HG03039 (cell line): Measurements from ENCODE around the gene PCDHGA3.
"Not testable (repeated sequence)": the region's sequence is repeated elsewhere in the genome, so short reads cannot be mapped to it uniquely, and the experiment has no call there.

Source experiments
- ATAC-seq: cut with Tn5 transposase; IDR thresholded peaks from one replicate; pipeline ENCODE4 v1.9.1; 2021; ENCODE audit warnings: mild to moderate bottlenecking, moderate library complexity; ENCODE audit not compliant: unreplicated experiment

The PCDHGA3 gene

GRCh38 chr5:141346017-141346416, 2.4 kb downstream of the PCDHGA3 start:
- ATAC-seq: not testable (repeated sequence)

GRCh38 chr5:141349917-141350619, 6.4 kb downstream of the PCDHGA3 start, which contains the start of gene PCDHGB1:
PCDHGB1 (plus strand) TSS chr5:141350099; CDS start chr5:141350261, 162 bp downstream.
- ATAC-seq: no peak

DNA sequence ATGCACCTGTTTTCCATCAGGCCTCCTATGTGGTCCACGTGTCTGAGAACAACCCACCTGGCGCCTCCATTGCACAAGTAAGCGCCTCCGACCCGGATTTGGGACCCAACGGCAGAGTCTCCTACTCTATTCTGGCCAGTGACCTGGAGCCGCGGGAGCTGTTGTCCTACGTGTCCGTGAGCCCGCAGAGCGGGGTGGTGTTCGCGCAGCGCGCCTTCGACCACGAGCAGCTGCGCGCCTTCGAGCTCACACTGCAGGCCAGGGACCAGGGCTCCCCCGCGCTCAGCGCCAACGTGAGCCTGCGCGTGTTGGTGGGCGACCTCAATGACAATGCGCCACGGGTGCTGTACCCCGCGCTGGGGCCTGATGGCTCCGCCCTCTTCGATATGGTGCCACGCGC, 8.0 kb downstream of the PCDHGA3 start:
- ATAC-seq: no peak

DNA sequence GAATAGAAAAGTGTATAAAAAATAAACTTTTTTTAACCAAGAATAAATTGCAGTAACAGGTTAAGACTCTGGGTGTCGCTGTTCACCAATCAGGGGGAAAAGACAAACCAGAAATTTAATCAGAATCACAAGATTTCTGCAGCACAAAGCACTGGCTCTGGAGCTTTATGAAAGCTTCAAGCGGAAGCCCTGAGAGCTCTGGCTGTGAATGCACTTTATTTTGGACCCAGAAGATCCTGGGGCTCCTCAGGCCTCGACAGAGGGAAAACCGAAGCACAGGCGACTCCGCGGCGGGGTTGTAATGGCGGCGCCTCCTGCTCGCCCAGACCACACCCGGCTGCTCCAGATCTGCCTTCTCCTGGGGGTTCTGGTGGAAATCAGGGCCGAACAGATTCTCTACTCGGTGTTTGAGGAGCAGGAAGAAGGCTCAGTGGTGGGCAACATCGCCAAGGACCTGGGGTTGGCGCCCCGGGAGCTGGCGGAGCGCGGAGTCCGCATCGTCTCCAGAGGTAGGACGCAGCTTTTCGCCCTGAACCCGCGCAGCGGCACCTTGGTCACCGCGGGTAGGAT, 11.4 kb downstream of the PCDHGA3 start, which contains the start of gene PCDHGA4:
Gene PCDHGA4 (plus strand): TSS at position 122 of the 570 bp plus-strand sequence. CDS start 87 bp downstream, at position 209.
- no peak for ATAC-seq

DNA sequence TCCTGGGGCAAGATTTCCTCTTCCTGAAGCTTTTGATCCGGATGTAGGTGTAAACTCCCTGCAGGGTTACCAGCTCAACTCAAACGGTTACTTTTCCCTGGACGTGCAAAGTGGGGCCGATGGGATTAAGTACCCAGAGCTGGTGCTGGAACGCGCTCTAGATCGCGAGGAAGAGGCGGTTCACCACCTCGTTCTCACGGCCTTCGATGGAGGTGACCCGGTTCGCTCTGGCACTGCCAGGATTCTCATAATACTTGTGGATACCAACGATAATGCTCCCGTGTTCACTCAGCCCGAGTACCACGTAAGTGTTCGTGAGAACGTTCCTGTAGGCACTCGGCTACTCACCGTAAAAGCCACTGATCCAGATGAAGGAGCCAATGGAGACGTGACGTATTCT, 12.0 kb downstream of the PCDHGA3 start:
- ATAC-seq: no peak

DNA sequence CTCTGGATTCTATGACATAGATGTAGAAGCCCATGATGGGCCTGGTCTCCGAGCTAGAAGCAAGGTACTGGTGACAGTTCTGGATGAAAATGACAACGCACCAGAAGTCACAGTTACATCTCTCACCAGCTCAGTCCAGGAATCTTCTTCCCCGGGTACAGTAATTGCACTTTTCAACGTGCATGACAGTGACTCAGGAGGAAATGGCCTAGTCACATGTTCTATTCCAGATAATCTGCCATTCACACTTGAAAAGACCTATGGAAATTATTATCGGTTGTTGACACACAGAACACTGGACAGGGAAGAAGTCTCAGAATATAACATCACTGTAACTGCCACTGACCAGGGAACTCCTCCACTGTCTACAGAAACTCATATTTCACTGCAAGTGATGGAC, 12.5 kb downstream of the PCDHGA3 start:
- no peak for ATAC-seq

DNA sequence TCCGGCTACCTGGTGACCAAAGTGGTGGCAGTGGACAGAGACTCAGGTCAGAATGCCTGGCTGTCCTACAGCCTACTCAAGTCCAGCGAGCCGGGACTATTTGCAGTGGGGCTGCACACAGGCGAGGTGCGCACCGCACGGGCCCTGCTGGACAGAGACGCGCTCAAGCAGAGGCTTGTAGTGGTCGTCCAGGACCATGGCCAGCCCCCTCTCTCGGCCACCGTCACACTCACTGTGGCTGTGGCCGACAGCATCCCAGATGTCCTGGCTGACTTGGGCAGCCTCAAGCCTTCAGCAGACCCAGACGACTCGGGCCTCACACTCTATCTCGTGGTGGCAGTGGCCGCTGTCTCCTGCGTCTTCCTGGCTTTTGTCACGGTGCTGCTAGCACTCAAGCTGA, 13.3 kb downstream of the PCDHGA3 start:
- no peak for ATAC-seq

GRCh38 chr5:141359790-141360426, 16.3 kb downstream of the PCDHGA3 start, which contains the start of gene PCDHGB2:
PCDHGB2 (plus strand) TSS chr5:141359994; CDS start chr5:141360136, 142 bp downstream.
- no peak for ATAC-seq

GRCh38 chr5:141360685-141361084, 17.1 kb downstream of the PCDHGA3 start:
- no peak for ATAC-seq

DNA sequence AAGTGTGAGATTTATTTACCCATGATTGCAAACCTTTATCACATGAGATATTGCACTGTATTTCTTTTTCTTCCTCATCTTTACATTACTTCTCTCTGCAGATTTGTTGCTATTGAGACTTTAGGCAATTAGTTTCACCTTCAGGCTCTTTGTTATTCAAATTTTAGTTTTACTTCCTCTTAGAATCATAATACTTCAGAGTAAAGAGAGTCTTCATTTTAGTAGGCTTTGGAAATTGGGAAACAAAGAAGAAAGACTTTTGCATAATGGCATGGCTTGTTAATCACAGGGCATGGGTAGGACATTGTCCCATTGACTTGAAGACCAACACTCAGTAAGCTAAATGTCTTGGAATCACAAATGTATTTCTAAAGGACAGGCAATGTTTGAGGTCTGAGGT, 19.1 kb downstream of the PCDHGA3 start:
- ATAC-seq: no peak

DNA sequence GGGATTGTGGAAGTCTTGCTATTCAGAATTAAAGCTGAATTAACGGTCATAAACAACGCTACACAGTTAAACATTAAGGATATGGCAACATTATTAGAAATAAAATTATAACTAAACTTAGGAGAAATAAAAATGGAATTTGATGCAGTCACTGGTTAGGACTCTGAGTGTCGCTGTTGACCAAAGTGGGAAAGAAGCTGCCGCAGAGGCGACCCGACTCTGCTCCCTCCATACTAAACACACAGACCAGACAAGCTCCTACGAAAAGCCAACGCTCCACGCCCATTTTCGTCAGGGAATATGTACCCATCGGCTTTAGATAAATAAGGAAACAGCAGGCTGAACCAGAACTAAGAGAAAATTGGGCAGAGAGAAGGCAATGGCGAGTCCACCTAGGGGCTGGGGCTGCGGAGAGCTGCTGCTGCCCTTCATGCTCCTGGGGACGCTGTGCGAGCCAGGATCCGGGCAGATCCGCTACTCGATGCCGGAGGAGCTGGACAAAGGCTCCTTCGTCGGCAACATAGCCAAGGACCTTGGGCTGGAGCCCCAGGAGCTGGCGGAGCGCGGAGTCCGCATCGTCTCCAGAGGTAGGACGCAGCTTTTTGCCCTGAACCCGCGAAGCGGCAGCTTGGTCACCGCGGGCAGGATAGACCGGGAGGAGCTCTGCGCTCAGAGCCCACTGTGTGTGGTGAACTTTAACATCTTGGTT, 20.5 kb downstream of the PCDHGA3 start, which contains the start of gene PCDHGA5:
Gene PCDHGA5 (plus strand): TSS at position 211 of the 709 bp plus-strand sequence. CDS start 169 bp downstream, at position 380.
- ATAC-seq: no peak

GRCh38 chr5:141366016-141366896, 22.6 kb downstream of the PCDHGA3 start:
- no peak for ATAC-seq

GRCh38 chr5:141369994-141370848, 26.6 kb downstream of the PCDHGA3 start, which contains the start of gene PCDHGB3:
PCDHGB3 (plus strand) TSS chr5:141370242; CDS start chr5:141370395, 153 bp downstream.
- no peak for ATAC-seq

DNA sequence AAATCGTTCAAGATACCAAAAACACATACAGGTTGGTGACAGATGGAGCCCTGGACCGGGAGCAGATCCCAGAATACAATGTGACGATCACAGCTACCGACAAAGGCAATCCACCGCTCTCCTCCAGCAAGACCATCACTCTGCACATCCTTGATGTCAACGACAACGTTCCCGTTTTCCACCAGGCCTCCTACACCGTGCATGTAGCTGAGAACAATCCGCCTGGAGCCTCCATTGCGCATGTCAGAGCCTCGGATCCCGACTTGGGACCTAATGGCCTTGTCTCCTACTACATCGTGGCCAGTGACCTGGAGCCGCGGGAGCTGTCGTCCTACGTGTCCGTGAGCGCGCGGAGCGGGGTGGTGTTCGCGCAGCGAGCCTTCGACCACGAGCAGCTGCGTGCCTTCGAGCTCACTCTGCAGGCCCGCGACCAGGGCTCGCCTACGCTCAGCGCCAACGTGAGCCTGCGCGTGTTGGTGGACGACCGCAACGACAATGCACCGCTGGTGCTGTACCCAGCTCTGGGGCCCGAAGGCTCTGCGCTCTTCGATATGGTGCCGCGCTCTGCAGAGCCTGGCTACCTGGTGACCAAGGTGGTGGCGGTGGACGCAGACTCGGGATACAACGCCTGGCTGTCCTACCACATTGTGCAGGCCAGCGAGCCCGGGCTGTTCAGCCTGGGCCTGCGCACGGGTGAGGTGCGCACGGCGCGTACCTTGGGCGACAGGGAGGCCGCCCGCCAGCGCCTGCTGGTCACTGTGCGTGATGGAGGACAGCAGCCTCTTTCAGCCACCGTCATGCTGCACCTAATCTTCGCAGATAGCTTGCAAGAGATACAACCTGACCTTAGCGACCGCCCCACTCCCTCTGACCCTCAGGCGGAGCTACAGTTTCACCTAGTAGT, 28.2 kb downstream of the PCDHGA3 start:
- no peak for ATAC-seq

- ATAC-seq: no peak
Measured at GRCh38 chr5:141373673-141374317, 30.2 kb downstream of the PCDHGA3 start, which contains the start of gene PCDHGA6. PCDHGA6 (plus strand) TSS chr5:141373891; CDS start chr5:141374084, 193 bp downstream.

DNA sequence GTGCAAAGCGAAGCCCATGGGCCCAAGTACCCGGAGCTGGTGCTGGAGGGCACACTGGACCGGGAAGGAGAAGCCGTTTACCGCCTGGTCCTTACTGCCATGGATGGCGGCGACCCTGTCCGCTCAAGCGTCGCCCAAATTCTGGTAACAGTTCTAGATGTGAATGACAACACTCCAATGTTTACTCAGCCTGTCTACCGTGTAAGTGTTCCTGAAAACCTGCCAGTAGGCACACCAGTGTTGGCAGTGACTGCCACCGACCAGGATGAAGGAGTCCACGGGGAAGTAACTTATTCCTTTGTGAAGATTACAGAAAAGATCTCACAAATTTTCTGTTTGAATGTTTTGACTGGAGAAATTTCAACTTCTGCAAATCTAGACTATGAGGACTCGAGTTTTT, 31.0 kb downstream of the PCDHGA3 start:
- ATAC-seq: no peak

- ATAC-seq: not testable (repeated sequence)
Measured at GRCh38 chr5:141375444-141376155, 32.0 kb downstream of the PCDHGA3 start.
